Right renal pelvis (tissue), 4 donors: ENCODE measurements around the gene PPP1R1B. TPM values are rescaled to one million over a fixed set of nuclear protein-coding genes. Genes with fewer than 3 reads are reported as not detected.

Source experiments
- DNase-seq, 4 donors: peaks; one replicate each; pipeline ENCODE4 v3.0.0-alpha.2; 2013; ENCODE audit warnings: low read depth in 4 of 4, low spot score in 3 of 4, missing footprints in 1 of 4
- polyA plus RNA-seq, 4 donors: library from polyadenylated mRNA; unstranded; fragments of 120-200 nt; gene quantifications; one replicate each; pipeline ENCODE4 v1.2.1, GENCODE V29; 2013; ENCODE audit not compliant: insufficient read length in 4 of 4

Gene PPP1R1B
- polyA plus RNA-seq, 4 donors, result 13.8 to 19.8 (median 17.3) TPM

GRCh38 chr17:39678340-39679116 is 51.8 kb downstream of the PPP1R1B start:
- DNase-seq, result no peak

- no peak for DNase-seq
Observed at GRCh38 chr17:39679521-39680192, 52.9 kb downstream of the PPP1R1B start.

GRCh38 chr17:39683295-39683939 is 56.7 kb downstream of the PPP1R1B start:
- DNase-seq, result no peak

GRCh38 chr17:39684369-39685192 is 57.8 kb downstream of the PPP1R1B start:
- DNase-seq, result no peak

Other genes starting within 250 kb of the PPP1R1B start
- gene FBXL20, start 225.3 kb upstream of the PPP1R1B start, polyA plus RNA-seq, result 10 to 100 TPM; 12.7 to 14.8 (median 13.7) TPM
- 10 to 100 TPM; 47.4 to 61.7 (median 56.8) TPM for gene MED1, start 175.7 kb upstream of the PPP1R1B start, polyA plus RNA-seq
- 10 to 100 TPM; 48.6 to 58.0 (median 53.2) TPM for gene CDK12, start 165.5 kb upstream of the PPP1R1B start, polyA plus RNA-seq
- gene NEUROD2, start 19.0 kb upstream of the PPP1R1B start, polyA plus RNA-seq, result under 1 TPM in 3 of 4 donors, not detected in 1; 0.04 to 0.06 (median 0.04) TPM
- 10 to 100 TPM; 43.9 to 57.6 (median 48.6) TPM for gene STARD3, start 10.2 kb downstream of the PPP1R1B start, polyA plus RNA-seq
- 1 to 10 TPM in 3 of 4 donors, under 1 TPM in 1; 0.96 to 1.7 (median 1.4) TPM for gene TCAP, start 38.4 kb downstream of the PPP1R1B start, polyA plus RNA-seq
- 1 to 10 TPM; 1.3 to 3.4 (median 3.2) TPM for gene PNMT, start 41.5 kb downstream of the PPP1R1B start, polyA plus RNA-seq
- gene PGAP3, start 61.1 kb downstream of the PPP1R1B start, polyA plus RNA-seq, result 10 to 100 TPM; 36.5 to 45.8 (median 38.1) TPM
- 100 to 1,000 TPM; 166 to 198 (median 183) TPM for gene ERBB2, start 73.1 kb downstream of the PPP1R1B start, polyA plus RNA-seq
- gene MIEN1, start 103.6 kb downstream of the PPP1R1B start, polyA plus RNA-seq, result 10 to 100 TPM; 36.4 to 41.1 (median 39.1) TPM
- 10 to 100 TPM; 33.5 to 40.5 (median 39.2) TPM for gene GRB7, start 111.0 kb downstream of the PPP1R1B start, polyA plus RNA-seq
- gene IKZF3, start 237.4 kb downstream of the PPP1R1B start, polyA plus RNA-seq, result under 1 TPM; 0.17 to 0.30 (median 0.22) TPM
- gene ZPBP2, start 241.2 kb downstream of the PPP1R1B start, polyA plus RNA-seq, result under 1 TPM in 1 of 4 donors, not detected in 3; 0.04 TPM